ENCODE data around the gene IBA57.

Gene IBA57

GRCh38 chr1:228206582-228207351, 41.2 kb downstream of the IBA57 start:
- no peak for DNase-seq (ENCODE audit: low read depth in 1 of 2, low spot score in 1 of 2)
- TF ChIP-seq JUND (IDR thresholded peaks at IDR 0.05; ENCODE audit: low read depth) = no peak
- in situ Hi-C loops (cut with HindIII; ENCODE audit: low pct_unique_long_range_greater_than_20kb, low sequenced_read_pairs) = no loop called here

- no peak for DNase-seq (ENCODE audit: low read depth in 1 of 2, low spot score in 1 of 2)
- in situ Hi-C loops (cut with HindIII; ENCODE audit: low pct_unique_long_range_greater_than_20kb, low sequenced_read_pairs) = no loop called here
- no peak for TF ChIP-seq JUND (IDR thresholded peaks at IDR 0.05; ENCODE audit: low read depth)
Observed at GRCh38 chr1:228207381-228207810, 41.8 kb downstream of the IBA57 start.

- in situ Hi-C loops (cut with HindIII; ENCODE audit: low pct_unique_long_range_greater_than_20kb, low sequenced_read_pairs) = no loop called here
- DNase-seq (ENCODE audit: low read depth in 1 of 2, low spot score in 1 of 2) = no peak
- TF ChIP-seq JUND (IDR thresholded peaks at IDR 0.05; ENCODE audit: low read depth) = no peak
Observed at GRCh38 chr1:228207851-228208821, 42.5 kb downstream of the IBA57 start, which contains the start of gene OBSCN. TSS of gene OBSCN (plus strand) at chr1:228208044. CDS start at chr1:228211784, 3,740 bp downstream.

- in situ Hi-C loops (cut with HindIII; ENCODE audit: low pct_unique_long_range_greater_than_20kb, low sequenced_read_pairs) = no loop called here
- no peak for DNase-seq (ENCODE audit: low read depth in 1 of 2, low spot score in 1 of 2)
- TF ChIP-seq JUND (IDR thresholded peaks at IDR 0.05; ENCODE audit: low read depth) = no peak
Observed at GRCh38 chr1:228208831-228209551, 43.4 kb downstream of the IBA57 start.

- no peak for DNase-seq (ENCODE audit: low read depth in 1 of 2, low spot score in 1 of 2)
- in situ Hi-C loops (cut with HindIII; ENCODE audit: low pct_unique_long_range_greater_than_20kb, low sequenced_read_pairs) = no loop called here
- TF ChIP-seq JUND (IDR thresholded peaks at IDR 0.05; ENCODE audit: low read depth) = no peak
Observed at GRCh38 chr1:228209657-228210056, 44.1 kb downstream of the IBA57 start.

- in situ Hi-C loops (cut with HindIII; ENCODE audit: low pct_unique_long_range_greater_than_20kb, low sequenced_read_pairs) = no loop called here
- no peak for DNase-seq (ENCODE audit: low read depth in 1 of 2, low spot score in 1 of 2)
- no peak for TF ChIP-seq JUND (IDR thresholded peaks at IDR 0.05; ENCODE audit: low read depth)
Observed at GRCh38 chr1:228210076-228210651, 44.6 kb downstream of the IBA57 start.

GRCh38 chr1:228210712-228211530, 45.3 kb downstream of the IBA57 start:
- DNase-seq (ENCODE audit: low read depth in 1 of 2, low spot score in 1 of 2) = no peak
- no peak for TF ChIP-seq JUND (IDR thresholded peaks at IDR 0.05; ENCODE audit: low read depth)
- in situ Hi-C loops (cut with HindIII; ENCODE audit: low pct_unique_long_range_greater_than_20kb, low sequenced_read_pairs) = no loop called here

GRCh38 chr1:228211531-228212414, 46.2 kb downstream of the IBA57 start:
- TF ChIP-seq JUND (IDR thresholded peaks at IDR 0.05; ENCODE audit: low read depth) = no peak
- in situ Hi-C loops (cut with HindIII; ENCODE audit: low pct_unique_long_range_greater_than_20kb, low sequenced_read_pairs) = no loop called here
- no peak for DNase-seq (ENCODE audit: low read depth in 1 of 2, low spot score in 1 of 2)

- no peak for DNase-seq (ENCODE audit: low read depth in 1 of 2, low spot score in 1 of 2)
Observed at GRCh38 chr1:228212415-228212965, 46.9 kb downstream of the IBA57 start.

More at GRCh38 chr1:228212415-228212965, 46.9 kb downstream of the IBA57 start:
- in situ Hi-C loops (cut with HindIII; ENCODE audit: low pct_unique_long_range_greater_than_20kb, low sequenced_read_pairs) = no loop called here
- TF ChIP-seq JUND (IDR thresholded peaks at IDR 0.05; ENCODE audit: low read depth) = no peak
